SK-N-SH (cell line): ENCODE data around the gene CDH4.

Experiments used
- EP300 ChIP-seq, 2 experiments: IDR thresholded peaks; 2 replicates each; pipeline versions ENCODE4 v1.4.0 to v1.6.1; 2012; ENCODE audit warnings: borderline replicate concordance in 1 of 2, low read depth in 1 of 2, low read length in 1 of 2
- GATA2 ChIP-seq: sonication (generic); formaldehyde crosslinking; IDR thresholded peaks from 2 replicates; pipeline ENCODE4 v1.5.0; 2020; ENCODE audit warnings: mild to moderate bottlenecking, missing genetic modification reagents
- PBX3 ChIP-seq: IDR thresholded peaks from 2 replicates; pipeline ENCODE4; 2012
- RFX5 ChIP-seq: IDR thresholded peaks from 2 replicates; pipeline ENCODE4 v1.6.1; 2012; ENCODE audit warnings: mild to moderate bottlenecking, improper control_type of control experiment, low read length
- TF ChIP-seq, protein P1 (sequence below): fragments of 200-600 bp; sonication (generic); IDR thresholded peaks from 2 replicates; pipeline ENCODE4 v1.6.1; 2017; ENCODE audit warnings: antibody characterized with exemption, mild to moderate bottlenecking, moderate library complexity

GRCh38 chr20:61520893-61521460 is 268.9 kb downstream of the CDH4 start:
- TF ChIP-seq EP300 (IDR thresholded peaks at IDR 0.05; ENCODE audit: borderline replicate concordance in 1 of 2, low read depth in 1 of 2, low read length in 1 of 2) (no peak), GATA2 (CRISPR knock-in tag) (no peak), PBX3 (no peak), RFX5 (no peak)
- TF ChIP-seq, protein P1, sequence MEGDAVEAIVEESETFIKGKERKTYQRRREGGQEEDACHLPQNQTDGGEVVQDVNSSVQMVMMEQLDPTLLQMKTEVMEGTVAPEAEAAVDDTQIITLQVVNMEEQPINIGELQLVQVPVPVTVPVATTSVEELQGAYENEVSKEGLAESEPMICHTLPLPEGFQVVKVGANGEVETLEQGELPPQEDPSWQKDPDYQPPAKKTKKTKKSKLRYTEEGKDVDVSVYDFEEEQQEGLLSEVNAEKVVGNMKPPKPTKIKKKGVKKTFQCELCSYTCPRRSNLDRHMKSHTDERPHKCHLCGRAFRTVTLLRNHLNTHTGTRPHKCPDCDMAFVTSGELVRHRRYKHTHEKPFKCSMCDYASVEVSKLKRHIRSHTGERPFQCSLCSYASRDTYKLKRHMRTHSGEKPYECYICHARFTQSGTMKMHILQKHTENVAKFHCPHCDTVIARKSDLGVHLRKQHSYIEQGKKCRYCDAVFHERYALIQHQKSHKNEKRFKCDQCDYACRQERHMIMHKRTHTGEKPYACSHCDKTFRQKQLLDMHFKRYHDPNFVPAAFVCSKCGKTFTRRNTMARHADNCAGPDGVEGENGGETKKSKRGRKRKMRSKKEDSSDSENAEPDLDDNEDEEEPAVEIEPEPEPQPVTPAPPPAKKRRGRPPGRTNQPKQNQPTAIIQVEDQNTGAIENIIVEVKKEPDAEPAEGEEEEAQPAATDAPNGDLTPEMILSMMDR, result no peak
